Measurements from ENCODE around the gene SCARF2.

GRCh38 chr22:20459862-20460261 lies 22.2 kb upstream of the SCARF2 start:
- TF ChIP-seq MYC (IDR thresholded peaks at IDR 0.05; ENCODE audit: borderline replicate concordance, low read length) (no peak), CTCF (IDR thresholded peaks at IDR 0.05) (no peak), EP300 (IDR thresholded peaks at IDR 0.05) (no peak), KDM1A (IDR thresholded peaks at IDR 0.05; ENCODE audit: low read depth) (no peak), RAD21 (conservative IDR thresholded peaks at IDR 0.05 in 1 of 2, IDR thresholded peaks at IDR 0.05 in 1 of 2) (no peak), SMC3 (IDR thresholded peaks at IDR 0.05) (no peak), HDAC2 (IDR thresholded peaks at IDR 0.05) (no peak), POLR2A (IDR thresholded peaks at IDR 0.05; ENCODE audit: low read length) (no peak), EHF (CRISPR knock-in tag; IDR thresholded peaks at IDR 0.05) (no peak), PBX3 (IDR thresholded peaks at IDR 0.05) (no peak), PHF8 (IDR thresholded peaks at IDR 0.05; ENCODE audit: borderline replicate concordance, low read depth) (no peak), MAFK (IDR thresholded peaks at IDR 0.05; ENCODE audit: partially characterized antibody) (no peak)
- TF ChIP-seq, protein P1, sequence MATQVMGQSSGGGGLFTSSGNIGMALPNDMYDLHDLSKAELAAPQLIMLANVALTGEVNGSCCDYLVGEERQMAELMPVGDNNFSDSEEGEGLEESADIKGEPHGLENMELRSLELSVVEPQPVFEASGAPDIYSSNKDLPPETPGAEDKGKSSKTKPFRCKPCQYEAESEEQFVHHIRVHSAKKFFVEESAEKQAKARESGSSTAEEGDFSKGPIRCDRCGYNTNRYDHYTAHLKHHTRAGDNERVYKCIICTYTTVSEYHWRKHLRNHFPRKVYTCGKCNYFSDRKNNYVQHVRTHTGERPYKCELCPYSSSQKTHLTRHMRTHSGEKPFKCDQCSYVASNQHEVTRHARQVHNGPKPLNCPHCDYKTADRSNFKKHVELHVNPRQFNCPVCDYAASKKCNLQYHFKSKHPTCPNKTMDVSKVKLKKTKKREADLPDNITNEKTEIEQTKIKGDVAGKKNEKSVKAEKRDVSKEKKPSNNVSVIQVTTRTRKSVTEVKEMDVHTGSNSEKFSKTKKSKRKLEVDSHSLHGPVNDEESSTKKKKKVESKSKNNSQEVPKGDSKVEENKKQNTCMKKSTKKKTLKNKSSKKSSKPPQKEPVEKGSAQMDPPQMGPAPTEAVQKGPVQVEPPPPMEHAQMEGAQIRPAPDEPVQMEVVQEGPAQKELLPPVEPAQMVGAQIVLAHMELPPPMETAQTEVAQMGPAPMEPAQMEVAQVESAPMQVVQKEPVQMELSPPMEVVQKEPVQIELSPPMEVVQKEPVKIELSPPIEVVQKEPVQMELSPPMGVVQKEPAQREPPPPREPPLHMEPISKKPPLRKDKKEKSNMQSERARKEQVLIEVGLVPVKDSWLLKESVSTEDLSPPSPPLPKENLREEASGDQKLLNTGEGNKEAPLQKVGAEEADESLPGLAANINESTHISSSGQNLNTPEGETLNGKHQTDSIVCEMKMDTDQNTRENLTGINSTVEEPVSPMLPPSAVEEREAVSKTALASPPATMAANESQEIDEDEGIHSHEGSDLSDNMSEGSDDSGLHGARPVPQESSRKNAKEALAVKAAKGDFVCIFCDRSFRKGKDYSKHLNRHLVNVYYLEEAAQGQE (IDR thresholded peaks at IDR 0.05) = no peak
